Coronary artery (tissue), 2 donors: ENCODE results near the gene ZNF627.
"Not testable (repeated sequence)": the region's sequence is repeated elsewhere in the genome, so short reads cannot be mapped to it uniquely, and the experiment has no call there.

Experiments
- DNase-seq: peaks from one replicate; pipeline ENCODE4 v3.0.0-alpha.2; 2017; ENCODE audit warnings: low spot score
- H3K27ac ChIP-seq, 2 donors: fragments of 200-600 bp; sonication (generic); one replicate each; pipeline ENCODE4 v1.5.1; 2016 to 2019
- H3K4me3 ChIP-seq: fragments of 200-600 bp; sonication (generic); 2 replicates; pipeline ENCODE4 v1.5.1; 2016; ENCODE audit warnings: mild to moderate bottlenecking, moderate library complexity
- TF ChIP-seq, protein P1 (sequence below): fragments of 200-600 bp; sonication (generic); IDR thresholded peaks from one replicate; pipeline ENCODE4 v1.5.1; 2019; ENCODE audit warnings: antibody characterized with exemption

Gene ZNF627

GRCh38 chr19:11554160-11554559, 43.1 kb upstream of the ZNF627 start:
- TF ChIP-seq, protein P1, sequence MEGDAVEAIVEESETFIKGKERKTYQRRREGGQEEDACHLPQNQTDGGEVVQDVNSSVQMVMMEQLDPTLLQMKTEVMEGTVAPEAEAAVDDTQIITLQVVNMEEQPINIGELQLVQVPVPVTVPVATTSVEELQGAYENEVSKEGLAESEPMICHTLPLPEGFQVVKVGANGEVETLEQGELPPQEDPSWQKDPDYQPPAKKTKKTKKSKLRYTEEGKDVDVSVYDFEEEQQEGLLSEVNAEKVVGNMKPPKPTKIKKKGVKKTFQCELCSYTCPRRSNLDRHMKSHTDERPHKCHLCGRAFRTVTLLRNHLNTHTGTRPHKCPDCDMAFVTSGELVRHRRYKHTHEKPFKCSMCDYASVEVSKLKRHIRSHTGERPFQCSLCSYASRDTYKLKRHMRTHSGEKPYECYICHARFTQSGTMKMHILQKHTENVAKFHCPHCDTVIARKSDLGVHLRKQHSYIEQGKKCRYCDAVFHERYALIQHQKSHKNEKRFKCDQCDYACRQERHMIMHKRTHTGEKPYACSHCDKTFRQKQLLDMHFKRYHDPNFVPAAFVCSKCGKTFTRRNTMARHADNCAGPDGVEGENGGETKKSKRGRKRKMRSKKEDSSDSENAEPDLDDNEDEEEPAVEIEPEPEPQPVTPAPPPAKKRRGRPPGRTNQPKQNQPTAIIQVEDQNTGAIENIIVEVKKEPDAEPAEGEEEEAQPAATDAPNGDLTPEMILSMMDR: no peak
- no peak for DNase-seq
- Histone ChIP-seq H3K27ac (no peak overlapping the region), H3K4me3 (no peak overlapping the region)

GRCh38 chr19:11555246-11555645, 42.0 kb upstream of the ZNF627 start:
- no peak for DNase-seq
- Histone ChIP-seq H3K27ac (no peak overlapping the region), H3K4me3 (no peak overlapping the region)
- TF ChIP-seq, protein P1: no peak

DNA sequence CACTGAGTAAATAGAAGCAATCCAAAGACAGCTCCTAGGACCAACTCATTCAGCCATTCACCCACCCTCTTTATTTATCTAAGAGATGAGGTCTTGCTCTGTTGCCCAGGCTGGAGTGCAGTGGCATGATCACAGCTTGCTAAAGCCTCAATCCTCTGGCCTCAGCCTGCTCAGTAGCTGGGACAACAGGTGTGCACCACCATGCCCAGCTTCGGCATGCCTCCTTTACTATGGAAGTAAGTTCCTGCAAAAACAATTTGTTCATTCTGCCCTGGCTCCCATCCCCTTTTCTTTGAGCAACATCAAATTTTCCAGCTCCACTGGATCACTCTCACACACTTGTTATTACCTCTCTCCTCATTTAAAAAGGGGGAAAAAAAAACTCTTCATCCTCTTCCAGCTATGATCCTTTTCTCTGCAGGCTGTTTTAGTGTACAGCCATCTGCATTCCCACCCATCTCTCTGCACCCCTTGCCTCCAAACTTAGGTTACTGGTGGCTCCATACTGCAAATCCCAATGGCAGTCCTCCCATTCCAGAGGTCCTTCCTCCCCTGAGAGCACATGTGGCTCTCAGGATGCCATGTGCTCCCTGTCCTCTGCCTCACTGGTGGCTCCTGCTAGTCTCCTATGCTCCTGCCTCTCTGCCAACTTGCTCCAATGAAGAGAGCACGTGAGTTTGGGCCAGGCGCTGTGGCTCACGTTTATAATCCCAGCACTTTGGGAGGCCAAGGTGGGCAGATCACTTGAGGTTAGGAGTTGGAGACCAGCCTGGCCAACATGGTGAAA, 40.5 kb upstream of the ZNF627 start:
- TF ChIP-seq, protein P1: no peak
- H3K27ac ChIP-seq: no peak overlapping the region

GRCh38 chr19:11558881-11559828, 38.1 kb upstream of the ZNF627 start, which contains the start of gene ELOF1:
TSS of gene ELOF1 (minus strand) at chr19:11559230. CDS start at chr19:11554347, 4,883 bp downstream.
- Histone ChIP-seq H3K4me3 (peak within 1 kb of the TSS; percentile 99), H3K27ac (peak within 1 kb of the TSS; percentile 51 to 90)
- peak; percentile 99 for DNase-seq
- TF ChIP-seq, protein P1: no peak

More for the DNA sequence above, 40.5 kb upstream of the ZNF627 start:
- no peak overlapping the region for H3K4me3 ChIP-seq
- no peak for DNase-seq

- Histone ChIP-seq H3K4me3 (no peak overlapping the region), H3K27ac (no peak overlapping the region)
- no peak for DNase-seq
- TF ChIP-seq, protein P1: peak; percentile 39
Measured at GRCh38 chr19:11560404-11561051, 36.8 kb upstream of the ZNF627 start.

GRCh38 chr19:11563532-11563931, 33.8 kb upstream of the ZNF627 start:
- H3K4me3 ChIP-seq: no peak overlapping the region
- DNase-seq: no peak
- no peak overlapping the region for H3K27ac ChIP-seq
- TF ChIP-seq, protein P1: no peak

DNA sequence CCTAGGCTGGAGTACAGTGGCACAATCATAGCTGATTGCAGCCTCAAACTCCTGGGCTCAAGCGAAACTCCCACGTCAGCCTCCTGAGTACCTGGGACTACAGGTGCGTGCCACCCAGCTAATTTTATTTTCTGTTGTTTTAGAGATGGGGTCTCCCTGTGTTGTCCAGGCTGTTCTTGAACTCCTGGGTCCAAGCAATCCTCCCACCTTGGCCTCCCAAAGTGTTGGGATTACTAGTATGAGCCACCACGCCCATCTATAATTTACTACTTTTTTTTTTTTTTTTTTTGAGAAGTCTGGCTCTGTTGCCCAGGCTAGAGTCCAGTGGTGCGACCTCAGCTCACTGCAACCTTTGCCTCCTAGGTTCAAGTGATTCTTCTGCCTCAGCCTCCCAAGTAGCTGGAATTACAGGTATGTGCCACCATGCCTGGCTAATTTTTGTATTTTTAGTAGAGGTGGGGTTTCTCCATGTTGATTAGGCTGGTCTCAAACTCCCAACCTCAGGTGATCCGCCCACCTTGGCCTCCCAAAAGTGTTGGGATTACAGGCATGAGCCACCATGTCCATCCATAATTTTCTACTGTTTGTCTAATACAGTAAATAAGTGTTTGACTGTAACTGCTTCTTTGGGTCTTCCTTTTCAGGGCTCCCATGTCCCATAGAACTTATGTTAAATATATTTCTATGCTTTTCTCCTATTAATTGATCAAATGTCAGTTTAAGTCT, 33.0 kb upstream of the ZNF627 start:
- DNase-seq, H3K4me3 ChIP-seq, H3K27ac ChIP-seq: not testable (repeated sequence)

- H3K27ac ChIP-seq: not testable (repeated sequence)
Measured at GRCh38 chr19:11565649-11565980, 31.7 kb upstream of the ZNF627 start.

More at GRCh38 chr19:11565649-11565980, 31.7 kb upstream of the ZNF627 start:
- DNase-seq, H3K4me3 ChIP-seq: not testable (repeated sequence)
